OCI-LY1 (cell line): ENCODE data around the gene RHBG.

Experiments
- H2AFZ ChIP-seq: fragments of 200-600 bp; sonication (generic), shearing (Covaris generic); 2 replicates; pipeline ENCODE4 v1.6.0; 2014; ENCODE audit warnings: antibody characterized with exemption, mild to moderate bottlenecking, low read length
- H3F3A ChIP-seq: fragments of 200-600 bp; sonication (generic), shearing (Covaris generic); 2 replicates; pipeline ENCODE4 v1.6.0; 2014; ENCODE audit warnings: mild to moderate bottlenecking, antibody characterized with exemption, low read length, moderate library complexity; ENCODE audit not compliant: insufficient read depth
- H3K27ac ChIP-seq: fragments of 200-600 bp; sonication (generic); 2 replicates; pipeline ENCODE4 v1.5.1; 2014; ENCODE audit warnings: low read length, mixed run types, mild to moderate bottlenecking, low read depth; ENCODE audit not compliant: poor library complexity, severe bottlenecking
- H3K27me3 ChIP-seq: fragments of 200-600 bp; sonication (generic); 2 replicates; pipeline ENCODE4 v1.6.0; 2014; ENCODE audit warnings: antibody characterized with exemption, mild to moderate bottlenecking, low read length, moderate library complexity; ENCODE audit not compliant: insufficient read depth
- H3K36me3 ChIP-seq: fragments of 200-600 bp; sonication (generic); 2 replicates; pipeline ENCODE4 v1.6.1; 2014; ENCODE audit warnings: mild to moderate bottlenecking, antibody characterized with exemption, low read length, moderate library complexity, mixed read lengths; ENCODE audit not compliant: insufficient read depth
- H3K4me1 ChIP-seq: fragments of 200-600 bp; sonication (generic); 2 replicates; pipeline ENCODE4 v1.5.1; 2014; ENCODE audit warnings: mild to moderate bottlenecking, low read length, moderate library complexity; ENCODE audit not compliant: insufficient read depth, severe bottlenecking
- H3K4me2 ChIP-seq: fragments of 200-600 bp; sonication (generic), shearing (Covaris generic); 2 replicates; pipeline ENCODE4 v1.6.1; 2014; ENCODE audit warnings: low read length
- H3K4me3 ChIP-seq: fragments of 200-600 bp; sonication (generic); 2 replicates; pipeline ENCODE4 v1.5.1; 2014; ENCODE audit warnings: low read length, low read depth, mild to moderate bottlenecking, mixed read lengths; ENCODE audit not compliant: poor library complexity, severe bottlenecking
- H3K79me2 ChIP-seq: fragments of 200-600 bp; shearing (Covaris generic); 2 replicates; pipeline ENCODE4 v1.6.1; 2016; ENCODE audit warnings: mixed run types, low read length, mixed read lengths; ENCODE audit not compliant: insufficient read depth
- H3K9ac ChIP-seq: fragments of 200-600 bp; sonication (generic), shearing (Covaris generic); 2 replicates; pipeline ENCODE4 v1.6.1; 2014; ENCODE audit warnings: mild to moderate bottlenecking, low read length, mixed read lengths
- H3K9me2 ChIP-seq: fragments of 200-600 bp; sonication (generic), shearing (Covaris generic); 2 replicates; pipeline ENCODE4 v1.6.1; 2014; ENCODE audit warnings: low read depth, mild to moderate bottlenecking, low read length, mixed read lengths
- H3K9me3 ChIP-seq: fragments of 200-600 bp; shearing (Covaris generic); 2 replicates; pipeline ENCODE4 v1.6.1; 2014; ENCODE audit warnings: low read length, mixed read lengths
- H4K20me1 ChIP-seq: fragments of 200-600 bp; sonication (generic), shearing (Covaris generic); 2 replicates; pipeline ENCODE4 v1.6.0; 2016; ENCODE audit warnings: mild to moderate bottlenecking, low read length; ENCODE audit not compliant: insufficient read depth
- CTCF ChIP-seq: fragments of 200-600 bp; sonication (generic), shearing (Covaris generic); IDR thresholded peaks from 2 replicates; pipeline ENCODE4 v1.5.1; 2017; ENCODE audit warnings: mild to moderate bottlenecking, antibody characterized with exemption, low read length, moderate library complexity, mixed read lengths
- EZH2 ChIP-seq: fragments of 200-600 bp; sonication (generic), shearing (Covaris generic); IDR thresholded peaks from 2 replicates; pipeline ENCODE4 v1.8.0; 2017; ENCODE audit warnings: borderline replicate concordance, mixed run types, mild to moderate bottlenecking, antibody characterized with exemption, low read length, moderate library complexity, mixed read lengths

The RHBG gene

GRCh38 chr1:156373546-156373945 lies 4.5 kb downstream of the RHBG start:
- H3K9me3 ChIP-seq: no peaks in the 10 kb centered on the region
- no peaks in the 10 kb centered on the region for H3F3A ChIP-seq
- H3K4me3 ChIP-seq: no peak overlapping the region
- no peaks in the 10 kb centered on the region for H4K20me1 ChIP-seq
- TF ChIP-seq CTCF (no peak), EZH2 (no peak)
- no peak overlapping the region for H3K27ac ChIP-seq
- no peak overlapping the region for H3K9ac ChIP-seq
- H3K79me2 ChIP-seq: no peaks in the 10 kb centered on the region
- no peak overlapping the region for H2AFZ ChIP-seq
- no peaks in the 10 kb centered on the region for H3K36me3 ChIP-seq
- H3K27me3 ChIP-seq: no peaks in the 10 kb centered on the region
- no peak overlapping the region for H3K4me2 ChIP-seq
- H3K9me2 ChIP-seq: no peaks in the 10 kb centered on the region
- H3K4me1 ChIP-seq: peaks cover 6% of the 10 kb centered on the region

- Histone ChIP-seq H3K9ac (no peak overlapping the region), H4K20me1 (no peaks in the 10 kb centered on the region), H3K27ac (no peak overlapping the region), H3K4me2 (no peak overlapping the region), H3K27me3 (no peaks in the 10 kb centered on the region), H3K79me2 (no peaks in the 10 kb centered on the region), H3K9me3 (no peaks in the 10 kb centered on the region), H3K9me2 (no peaks in the 10 kb centered on the region), H3K4me3 (no peak overlapping the region), H3K36me3 (no peaks in the 10 kb centered on the region), H3F3A (no peaks in the 10 kb centered on the region), H2AFZ (no peak overlapping the region), H3K4me1 (no peaks in the 10 kb centered on the region)
- TF ChIP-seq CTCF (no peak), EZH2 (no peak)
These were observed 7.1 kb downstream of the RHBG start for GRCh38 chr1:156376146-156376545.

- TF ChIP-seq EZH2 (no peak), CTCF (no peak)
- Histone ChIP-seq H3K4me2 (no peak overlapping the region), H2AFZ (no peak overlapping the region), H3F3A (no peaks in the 10 kb centered on the region), H3K27ac (no peak overlapping the region), H4K20me1 (no peaks in the 10 kb centered on the region), H3K9me3 (no peaks in the 10 kb centered on the region), H3K36me3 (no peaks in the 10 kb centered on the region), H3K79me2 (no peaks in the 10 kb centered on the region), H3K9me2 (no peaks in the 10 kb centered on the region), H3K27me3 (no peaks in the 10 kb centered on the region), H3K9ac (no peak overlapping the region), H3K4me1 (no peaks in the 10 kb centered on the region), H3K4me3 (no peak overlapping the region)
These were observed 8.2 kb downstream of the RHBG start for GRCh38 chr1:156376958-156377919.
